HG03457 (cell line): ENCODE results near the gene PTPRA.
"Not testable (repeated sequence)": the region's sequence is repeated elsewhere in the genome, so short reads cannot be mapped to it uniquely, and the experiment has no call there.

ENCODE experiments used
- ATAC-seq: cut with Tn5 transposase; IDR thresholded peaks from one replicate; pipeline ENCODE4 v1.9.1; 2021; ENCODE audit warnings: moderate number of reproducible peaks; ENCODE audit not compliant: unreplicated experiment

PTPRA gene

GRCh38 chr20:2993250-2993649 is 120.0 kb downstream of the PTPRA start:
- ATAC-seq = no peak

GRCh38 chr20:2995796-2996195 is 122.5 kb downstream of the PTPRA start:
- ATAC-seq = no peak

- no peak for ATAC-seq
These were observed 125.4 kb downstream of the PTPRA start for GRCh38 chr20:2998728-2999127.

GRCh38 chr20:3000852-3001523 is 127.7 kb downstream of the PTPRA start:
- no peak for ATAC-seq

GRCh38 chr20:3003416-3003815 is 130.1 kb downstream of the PTPRA start:
- ATAC-seq = no peak

GRCh38 chr20:3010985-3011723 is 137.9 kb downstream of the PTPRA start:
- ATAC-seq = no peak

GRCh38 chr20:3011752-3012151 is 138.5 kb downstream of the PTPRA start:
- ATAC-seq = no peak

- ATAC-seq = no peak
These were observed 140.5 kb downstream of the PTPRA start for GRCh38 chr20:3013771-3014170.

GRCh38 chr20:3014179-3014578 is 140.9 kb downstream of the PTPRA start:
- ATAC-seq = no peak

GRCh38 chr20:3014662-3015061 is 141.4 kb downstream of the PTPRA start:
- ATAC-seq = no peak

GRCh38 chr20:3015302-3015701 is 142.0 kb downstream of the PTPRA start:
- not testable (repeated sequence) for ATAC-seq

- no peak for ATAC-seq
These were observed 148.0 kb downstream of the PTPRA start for GRCh38 chr20:3021327-3021726.

- no peak for ATAC-seq
These were observed 148.5 kb downstream of the PTPRA start for GRCh38 chr20:3021777-3022176.

- ATAC-seq = not testable (repeated sequence)
These were observed 149.5 kb downstream of the PTPRA start for GRCh38 chr20:3022559-3023490.

GRCh38 chr20:3027987-3028386 is 154.7 kb downstream of the PTPRA start:
- ATAC-seq = no peak

GRCh38 chr20:3031524-3032147 is 158.4 kb downstream of the PTPRA start:
- ATAC-seq = no peak

GRCh38 chr20:3032624-3033023 is 159.3 kb downstream of the PTPRA start:
- ATAC-seq = no peak

GRCh38 chr20:3037654-3038053 is 164.4 kb downstream of the PTPRA start:
- ATAC-seq = no peak

- no peak for ATAC-seq
These were observed 165.2 kb downstream of the PTPRA start for GRCh38 chr20:3038454-3038853.

- ATAC-seq = no peak
These were observed 166.1 kb downstream of the PTPRA start for GRCh38 chr20:3039426-3039825.

- no peak for ATAC-seq
These were observed 166.8 kb downstream of the PTPRA start for GRCh38 chr20:3040086-3040485.
